ENCODE data around the gene KRTAP4-11. TPM values are rescaled to one million over a fixed set of nuclear protein-coding genes. Genes with fewer than 3 reads are reported as not detected.

The KRTAP4-11 gene
- total and polyA plus RNA-seq, 2 of the 13 experiments (the other 11 are each of a cell fraction or from before 2014, with no cell fraction given), result not detected

- TF ChIP-seq FUBP1 (CRISPR knock-in tag; IDR thresholded peaks at IDR 0.05; ENCODE audit: borderline replicate concordance) (no peak), ZNF224 (CRISPR knock-in tag; IDR thresholded peaks at IDR 0.05) (no peak), ZGPAT (CRISPR knock-in tag; IDR thresholded peaks at IDR 0.05) (no peak), NONO (IDR thresholded peaks at IDR 0.05) (no peak), NONO (CRISPR knock-in tag; conservative IDR thresholded peaks at IDR 0.05) (no peak), PRMT3 (CRISPR knock-in tag; IDR thresholded peaks at IDR 0.05; ENCODE audit: borderline replicate concordance, low read depth) (no peak), ZFP36L1 (CRISPR knock-in tag; IDR thresholded peaks at IDR 0.05) (no peak), ZMYM2 (CRISPR knock-in tag; IDR thresholded peaks at IDR 0.05) (no peak), CSRNP1 (CRISPR knock-in tag; IDR thresholded peaks at IDR 0.05) (no peak), CBX1 (IDR thresholded peaks at IDR 0.05; ENCODE audit: low read depth) (no peak), MAF1 (CRISPR knock-in tag; IDR thresholded peaks at IDR 0.05; ENCODE audit: borderline replicate concordance) (no peak)
Observed at GRCh38 chr17:41073676-41074075, 44.5 kb downstream of the KRTAP4-11 start (continued).
